ENCODE data around the gene CSTB.

The CSTB gene

DNA sequence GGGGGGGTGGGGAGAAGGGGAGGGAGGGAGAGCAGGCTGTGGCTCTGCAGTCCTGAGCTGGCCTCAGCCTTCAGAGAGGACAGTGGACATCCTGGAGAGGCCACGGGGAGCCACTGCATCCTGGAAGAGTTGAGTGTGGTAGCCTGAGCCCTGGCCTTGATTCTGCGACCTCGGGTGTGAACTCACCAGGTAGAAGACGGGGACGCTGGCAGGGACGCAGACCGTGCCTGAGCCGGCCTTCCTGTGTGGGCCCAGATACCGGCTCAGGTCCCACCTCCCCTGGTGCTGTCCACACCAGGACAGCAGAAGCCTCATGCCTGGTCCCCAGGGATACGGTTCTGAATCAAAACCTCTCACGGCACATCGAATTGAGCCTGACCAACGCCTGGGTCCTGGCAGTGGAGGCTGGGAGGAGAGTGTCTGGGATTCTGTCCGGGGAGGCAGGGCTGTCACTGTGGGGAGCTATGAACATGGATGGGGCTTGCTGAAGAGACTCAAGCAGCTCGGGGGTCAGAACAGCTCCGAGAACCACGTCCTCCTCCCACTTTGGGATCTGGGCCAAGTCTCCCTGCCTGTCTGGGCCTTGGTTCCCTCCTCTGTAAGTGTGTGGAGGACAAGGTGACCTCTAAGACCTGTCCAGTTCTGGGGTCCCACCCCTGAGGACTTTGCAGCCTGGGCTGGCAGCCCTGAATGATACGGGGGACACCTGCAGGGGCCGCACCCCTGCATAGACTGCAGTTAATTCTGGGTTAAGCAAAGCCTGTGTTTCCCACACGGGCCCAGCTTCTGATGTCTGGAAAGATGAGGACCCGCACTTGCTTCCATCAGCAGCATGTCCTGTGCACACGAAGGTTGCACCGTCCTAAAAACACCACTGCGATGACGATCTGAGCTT, 43.6 kb upstream of the CSTB start:
- no peaks in the 10 kb centered on the region for H3K36me3 ChIP-seq (ENCODE audit: control insufficient read depth in 2 of 2, insufficient read depth in 1 of 2, low read length in 2 of 2)
- TF ChIP-seq SALL2 (tag by site-specific recombination; IDR thresholded peaks at IDR 0.05; ENCODE audit: borderline replicate concordance): no peak
- no peak for TF ChIP-seq HIC1 (tag by site-specific recombination; IDR thresholded peaks at IDR 0.05)
- no peak overlapping the region for H3K27ac ChIP-seq (ENCODE audit: extremely low read depth, low read depth, low read length)
- no peak overlapping the region for H3K4me3 ChIP-seq (ENCODE audit: low read depth, low read length)
- no peaks in the 10 kb centered on the region for H3K9me3 ChIP-seq (ENCODE audit: control insufficient read depth, insufficient read depth, low read depth, low read length)
- POLR2A ChIA-PET: no interaction called here
- no peaks in the 10 kb centered on the region for H3K4me1 ChIP-seq (ENCODE audit: control insufficient read depth, insufficient read depth, low read length)
- CTCF ChIA-PET: interaction anchor here (0.6 to 1.0 kb wide), 2 partner anchors 8 to 9 kb away, joined by 3 to 5 read pairs; no protein-coding TSS in a partner anchor

DNA sequence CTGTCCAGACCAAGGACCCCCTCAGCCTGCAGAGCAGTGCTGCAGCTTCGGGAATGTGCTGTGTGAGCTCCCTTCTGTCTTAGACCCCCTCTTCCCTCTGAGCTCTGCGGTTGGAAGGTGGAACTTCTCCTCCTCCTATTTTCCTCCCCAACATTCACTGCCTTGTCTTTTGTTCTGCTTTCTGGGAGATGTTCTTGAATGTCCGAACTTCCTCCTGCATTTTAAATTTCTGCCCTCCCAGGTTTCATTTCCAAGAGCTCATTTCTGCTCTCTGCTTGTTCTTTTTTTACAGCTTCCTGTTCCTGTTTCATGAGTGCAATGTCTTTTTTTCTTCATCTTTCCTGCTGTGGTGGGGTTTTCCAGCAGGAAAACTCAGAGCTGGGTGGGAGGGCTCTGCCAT, 42.6 kb upstream of the CSTB start:
- Histone ChIP-seq H3K9me3 (ENCODE audit: control insufficient read depth, insufficient read depth, low read depth, low read length) (no peaks in the 10 kb centered on the region), H3K36me3 (ENCODE audit: control insufficient read depth in 2 of 2, insufficient read depth in 1 of 2, low read length in 2 of 2) (no peaks in the 10 kb centered on the region), H3K4me3 (ENCODE audit: low read depth, low read length) (no peak overlapping the region), H3K27ac (ENCODE audit: extremely low read depth, low read depth, low read length) (no peak overlapping the region), H3K4me1 (ENCODE audit: control insufficient read depth, insufficient read depth, low read length) (no peaks in the 10 kb centered on the region)
- ChIA-PET POLR2A (interaction anchor here (0.5 to 1.2 kb wide), 4 partner anchors 8 to 1187 kb away, joined by 3 to 6 read pairs (median 4); no protein-coding TSS in a partner anchor), CTCF (interaction anchor here (0.6 to 1.0 kb wide), 3 partner anchors 8 to 450 kb away, joined by 3 to 5 read pairs (median 3); no protein-coding TSS in a partner anchor)
- peak; percentile 73 for TF ChIP-seq KLF8 (tag by site-specific recombination; IDR thresholded peaks at IDR 0.05)
- TF ChIP-seq, protein P1, sequence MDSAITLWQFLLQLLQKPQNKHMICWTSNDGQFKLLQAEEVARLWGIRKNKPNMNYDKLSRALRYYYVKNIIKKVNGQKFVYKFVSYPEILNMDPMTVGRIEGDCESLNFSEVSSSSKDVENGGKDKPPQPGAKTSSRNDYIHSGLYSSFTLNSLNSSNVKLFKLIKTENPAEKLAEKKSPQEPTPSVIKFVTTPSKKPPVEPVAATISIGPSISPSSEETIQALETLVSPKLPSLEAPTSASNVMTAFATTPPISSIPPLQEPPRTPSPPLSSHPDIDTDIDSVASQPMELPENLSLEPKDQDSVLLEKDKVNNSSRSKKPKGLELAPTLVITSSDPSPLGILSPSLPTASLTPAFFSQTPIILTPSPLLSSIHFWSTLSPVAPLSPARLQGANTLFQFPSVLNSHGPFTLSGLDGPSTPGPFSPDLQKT (IDR thresholded peaks at IDR 0.05; ENCODE audit: borderline replicate concordance, low read depth, low read length): no peak
- TF ChIP-seq, protein P2, sequence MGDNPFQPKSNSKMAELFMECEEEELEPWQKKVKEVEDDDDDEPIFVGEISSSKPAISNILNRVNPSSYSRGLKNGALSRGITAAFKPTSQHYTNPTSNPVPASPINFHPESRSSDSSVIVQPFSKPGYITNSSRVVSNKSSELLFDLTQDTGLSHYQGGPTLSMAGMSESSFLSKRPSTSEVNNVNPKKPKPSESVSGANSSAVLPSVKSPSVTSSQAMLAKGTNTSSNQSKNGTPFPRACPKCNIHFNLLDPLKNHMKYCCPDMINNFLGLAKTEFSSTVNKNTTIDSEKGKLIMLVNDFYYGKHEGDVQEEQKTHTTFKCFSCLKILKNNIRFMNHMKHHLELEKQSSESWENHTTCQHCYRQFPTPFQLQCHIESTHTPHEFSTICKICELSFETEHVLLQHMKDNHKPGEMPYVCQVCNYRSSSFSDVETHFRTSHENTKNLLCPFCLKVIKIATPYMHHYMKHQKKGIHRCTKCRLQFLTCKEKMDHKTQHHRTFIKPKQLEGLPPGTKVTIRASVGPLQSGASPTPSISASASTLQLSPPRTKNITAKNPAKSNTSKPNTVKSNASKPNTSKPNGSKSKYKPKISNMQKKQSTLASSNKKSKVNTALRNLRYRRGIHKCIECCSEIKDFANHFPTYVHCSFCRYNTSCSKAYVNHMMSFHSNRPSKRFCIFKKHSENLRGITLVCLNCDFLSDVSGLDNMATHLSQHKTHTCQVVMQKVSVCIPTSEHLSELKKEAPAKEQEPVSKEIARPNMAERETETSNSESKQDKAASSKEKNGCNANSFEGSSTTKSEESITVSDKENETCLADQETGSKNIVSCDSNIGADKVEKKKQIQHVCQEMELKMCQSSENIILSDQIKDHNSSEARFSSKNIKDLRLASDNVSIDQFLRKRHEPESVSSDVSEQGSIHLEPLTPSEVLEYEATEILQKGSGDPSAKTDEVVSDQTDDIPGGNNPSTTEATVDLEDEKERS (tag by site-specific recombination; IDR thresholded peaks at IDR 0.05): peak; percentile 99
- peak; percentile 71 for TF ChIP-seq SETDB1 (IDR thresholded peaks at IDR 0.05; ENCODE audit: insufficient read length, low read length)
- TF ChIP-seq, protein P3, sequence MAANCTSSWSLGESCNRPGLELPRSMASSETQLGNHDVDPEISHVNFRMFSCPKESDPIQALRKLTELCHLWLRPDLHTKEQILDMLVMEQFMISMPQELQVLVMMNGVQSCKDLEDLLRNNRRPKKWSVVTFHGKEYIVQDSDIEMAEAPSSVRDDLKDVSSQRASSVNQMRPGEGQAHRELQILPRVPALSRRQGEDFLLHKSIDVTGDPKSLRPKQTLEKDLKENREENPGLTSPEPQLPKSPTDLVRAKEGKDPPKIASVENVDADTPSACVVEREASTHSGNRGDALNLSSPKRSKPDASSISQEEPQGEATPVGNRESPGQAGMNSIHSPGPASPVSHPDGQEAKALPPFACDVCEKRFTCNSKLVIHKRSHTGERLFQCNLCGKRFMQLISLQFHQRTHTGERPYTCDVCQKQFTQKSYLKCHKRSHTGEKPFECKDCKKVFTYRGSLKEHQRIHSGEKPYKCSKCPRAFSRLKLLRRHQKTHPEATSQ (tag by site-specific recombination; IDR thresholded peaks at IDR 0.05): 0 out of 2 replicates have a peak, but pooled peaks have one; percentile 57
- TF ChIP-seq TRIM28 (IDR thresholded peaks at IDR 0.05; ENCODE audit: borderline replicate concordance, low read length): peak; percentile 87; the same call in 1 of the 2 replicates
- no peak for TF ChIP-seq ZNF830 (tag by site-specific recombination; IDR thresholded peaks at IDR 0.05; ENCODE audit: low read depth)
